HepG2 (cell line): ENCODE results near the gene PSMB1. TPM values are rescaled to one million over a fixed set of nuclear protein-coding genes. Genes with fewer than 3 reads are reported as not detected.
A peak's percentile ranks its signal among the peaks of the same experiment; 100 is the strongest.

Experiments
- ATAD3A ChIP-seq: sonication (generic); formaldehyde crosslinking; IDR thresholded peaks from 2 replicates; pipeline ENCODE4 v1.4.0; 2020; ENCODE audit warnings: missing genetic modification reagents
- ATF4 ChIP-seq, 2 experiments: fragments of 450-650 bp in 1 of 2; sonication (generic) in 1 of 2; formaldehyde crosslinking; IDR thresholded peaks; 2 replicates each; pipeline versions ENCODE4 v1.5.0 to v1.8.0; 2020 to 2022; ENCODE audit warnings: mild to moderate bottlenecking in 1 of 2, missing genetic modification reagents in 1 of 2
- FOXK1 ChIP-seq: sonication (generic); formaldehyde crosslinking; IDR thresholded peaks from 2 replicates; pipeline ENCODE4 v1.4.0; 2020; ENCODE audit warnings: low read depth, missing genetic modification reagents, borderline replicate concordance
- GPN1 ChIP-seq: sonication (generic); formaldehyde crosslinking; IDR thresholded peaks from 2 replicates; pipeline ENCODE4 v1.5.1; 2020; ENCODE audit warnings: missing genetic modification reagents, borderline replicate concordance
- GTF3A ChIP-seq: sonication (generic); formaldehyde crosslinking; conservative IDR thresholded peaks from 2 replicates; pipeline ENCODE4 v1.4.0; 2020; ENCODE audit warnings: mild to moderate bottlenecking, missing genetic modification reagents
- HDAC6 ChIP-seq: fragments of 200-600 bp; sonication (generic); IDR thresholded peaks from 2 replicates; pipeline ENCODE4 v1.7.0; 2017; ENCODE audit warnings: mild to moderate bottlenecking, antibody characterized with exemption, low read length, low read depth
- HOXD1 ChIP-seq: sonication (generic); formaldehyde crosslinking; IDR thresholded peaks from 2 replicates; pipeline ENCODE4 v1.5.0; 2020; ENCODE audit warnings: missing genetic modification reagents
- LCORL ChIP-seq, 2 experiments: fragments of 450-650 bp in 1 of 2; sonication (generic) in 1 of 2; formaldehyde crosslinking in 1 of 2; IDR thresholded peaks; 2 replicates each; pipeline versions ENCODE4 v1.5.0 to v1.6.1; 2017 to 2020; ENCODE audit warnings: antibody characterized with exemption in 1 of 2, missing genetic modification reagents in 1 of 2
- PHF21A ChIP-seq: sonication (generic); formaldehyde crosslinking; IDR thresholded peaks from 2 replicates; pipeline ENCODE4 v1.5.0; 2020; ENCODE audit warnings: mild to moderate bottlenecking, missing genetic modification reagents
- RBAK ChIP-seq: sonication (generic); formaldehyde crosslinking; IDR thresholded peaks from 2 replicates; pipeline ENCODE4 v1.5.1; 2020; ENCODE audit warnings: mild to moderate bottlenecking, missing genetic modification reagents
- RBFOX2 ChIP-seq: fragments of 200-400 bp; formaldehyde crosslinking; IDR thresholded peaks from 2 replicates; pipeline ENCODE4 v1.6.1; 2017; ENCODE audit warnings: low read depth, mild to moderate bottlenecking, low read length
- RCOR2 ChIP-seq: IDR thresholded peaks from 2 replicates; pipeline ENCODE4 v1.6.1; 2016; ENCODE audit warnings: missing biosample characterization, missing genetic modification reagents
- RXRB ChIP-seq: IDR thresholded peaks from 2 replicates; pipeline ENCODE4 v1.6.1; 2016; ENCODE audit warnings: borderline replicate concordance, missing genetic modification reagents, missing compliant biosample characterization
- TCF12 ChIP-seq, 2 experiments: fragments of 450-650 bp in 1 of 2; sonication (generic) in 1 of 2; formaldehyde crosslinking in 1 of 2; IDR thresholded peaks; 2 replicates each; pipeline versions ENCODE4 v1.6.1 to v1.8.0; 2017 to 2022; ENCODE audit warnings: antibody characterized with exemption in 1 of 2, mild to moderate bottlenecking in 1 of 2, missing genetic modification reagents in 1 of 2, moderate library complexity in 1 of 2
- YEATS4 ChIP-seq: sonication (generic); formaldehyde crosslinking; IDR thresholded peaks from 2 replicates; pipeline ENCODE4 v1.4.0; 2020; ENCODE audit warnings: missing genetic modification reagents, borderline replicate concordance
- ZNF207 ChIP-seq: fragments of 450-650 bp; IDR thresholded peaks from 2 replicates; pipeline ENCODE4 v1.6.1; 2016; ENCODE audit warnings: antibody characterized with exemption, borderline replicate concordance
- ZNF530 ChIP-seq: sonication (generic); formaldehyde crosslinking; IDR thresholded peaks from 2 replicates; pipeline ENCODE4 v1.5.0; 2020; ENCODE audit warnings: low read depth, mild to moderate bottlenecking, missing genetic modification reagents
- ZNF678 ChIP-seq: sonication (generic); formaldehyde crosslinking; IDR thresholded peaks from 2 replicates; pipeline ENCODE4 v1.4.0; 2020; ENCODE audit warnings: mild to moderate bottlenecking, missing genetic modification reagents
- ZNF7 ChIP-seq: IDR thresholded peaks from 2 replicates; pipeline ENCODE4 v1.6.1; 2016; ENCODE audit warnings: missing biosample characterization, missing genetic modification reagents
- ZNF761 ChIP-seq: sonication (generic); formaldehyde crosslinking; conservative IDR thresholded peaks from 2 replicates; pipeline ENCODE4 v1.4.0; 2020; ENCODE audit warnings: mild to moderate bottlenecking, missing genetic modification reagents
- polyA plus RNA-seq, 8 experiments: library from polyadenylated mRNA; depleted of rRNA in 3 of 8; stranded (reverse) in 7 of 8; unstranded in 1 of 8; fragments of >200 nt; fragmentation: Illumina TruSeq in 4 of 8; extraction: Trizol in 4 of 8; gene quantifications; 2 replicates each; pipeline versions ENCODE4 v1.2.1 to v1.2.3, GENCODE V29; 2011 to 2016; ENCODE audit warnings: low read depth in 4 of 8, missing spikeins in 1 of 8, mixed read lengths in 1 of 8; ENCODE audit not compliant: insufficient read depth in 1 of 8
- total RNA-seq, 5 experiments: library from RNA; depleted of rRNA; stranded (reverse); fragments of >200 nt; fragmentation: Illumina TruSeq; extraction: Trizol; gene quantifications; 2 replicates each; pipeline ENCODE4 v1.2.3, GENCODE V29; 2016; ENCODE audit warnings: low read depth in 1 of 5
- TF ChIP-seq, protein P1 (sequence below): sonication (generic); formaldehyde crosslinking; IDR thresholded peaks from 2 replicates; pipeline ENCODE4 v1.5.0; 2020; ENCODE audit warnings: mild to moderate bottlenecking, missing genetic modification reagents, borderline replicate concordance

The PSMB1 gene
- total and polyA plus RNA-seq, 2 of the 13 experiments (the other 11 are each of a cell fraction or from before 2014, with no cell fraction given), result 528 to 592 TPM

GRCh38 chr6:170584181-170584953, 31.3 kb upstream of the PSMB1 start, which contains the start of gene PDCD2 (continued):
- TF ChIP-seq, protein P1, sequence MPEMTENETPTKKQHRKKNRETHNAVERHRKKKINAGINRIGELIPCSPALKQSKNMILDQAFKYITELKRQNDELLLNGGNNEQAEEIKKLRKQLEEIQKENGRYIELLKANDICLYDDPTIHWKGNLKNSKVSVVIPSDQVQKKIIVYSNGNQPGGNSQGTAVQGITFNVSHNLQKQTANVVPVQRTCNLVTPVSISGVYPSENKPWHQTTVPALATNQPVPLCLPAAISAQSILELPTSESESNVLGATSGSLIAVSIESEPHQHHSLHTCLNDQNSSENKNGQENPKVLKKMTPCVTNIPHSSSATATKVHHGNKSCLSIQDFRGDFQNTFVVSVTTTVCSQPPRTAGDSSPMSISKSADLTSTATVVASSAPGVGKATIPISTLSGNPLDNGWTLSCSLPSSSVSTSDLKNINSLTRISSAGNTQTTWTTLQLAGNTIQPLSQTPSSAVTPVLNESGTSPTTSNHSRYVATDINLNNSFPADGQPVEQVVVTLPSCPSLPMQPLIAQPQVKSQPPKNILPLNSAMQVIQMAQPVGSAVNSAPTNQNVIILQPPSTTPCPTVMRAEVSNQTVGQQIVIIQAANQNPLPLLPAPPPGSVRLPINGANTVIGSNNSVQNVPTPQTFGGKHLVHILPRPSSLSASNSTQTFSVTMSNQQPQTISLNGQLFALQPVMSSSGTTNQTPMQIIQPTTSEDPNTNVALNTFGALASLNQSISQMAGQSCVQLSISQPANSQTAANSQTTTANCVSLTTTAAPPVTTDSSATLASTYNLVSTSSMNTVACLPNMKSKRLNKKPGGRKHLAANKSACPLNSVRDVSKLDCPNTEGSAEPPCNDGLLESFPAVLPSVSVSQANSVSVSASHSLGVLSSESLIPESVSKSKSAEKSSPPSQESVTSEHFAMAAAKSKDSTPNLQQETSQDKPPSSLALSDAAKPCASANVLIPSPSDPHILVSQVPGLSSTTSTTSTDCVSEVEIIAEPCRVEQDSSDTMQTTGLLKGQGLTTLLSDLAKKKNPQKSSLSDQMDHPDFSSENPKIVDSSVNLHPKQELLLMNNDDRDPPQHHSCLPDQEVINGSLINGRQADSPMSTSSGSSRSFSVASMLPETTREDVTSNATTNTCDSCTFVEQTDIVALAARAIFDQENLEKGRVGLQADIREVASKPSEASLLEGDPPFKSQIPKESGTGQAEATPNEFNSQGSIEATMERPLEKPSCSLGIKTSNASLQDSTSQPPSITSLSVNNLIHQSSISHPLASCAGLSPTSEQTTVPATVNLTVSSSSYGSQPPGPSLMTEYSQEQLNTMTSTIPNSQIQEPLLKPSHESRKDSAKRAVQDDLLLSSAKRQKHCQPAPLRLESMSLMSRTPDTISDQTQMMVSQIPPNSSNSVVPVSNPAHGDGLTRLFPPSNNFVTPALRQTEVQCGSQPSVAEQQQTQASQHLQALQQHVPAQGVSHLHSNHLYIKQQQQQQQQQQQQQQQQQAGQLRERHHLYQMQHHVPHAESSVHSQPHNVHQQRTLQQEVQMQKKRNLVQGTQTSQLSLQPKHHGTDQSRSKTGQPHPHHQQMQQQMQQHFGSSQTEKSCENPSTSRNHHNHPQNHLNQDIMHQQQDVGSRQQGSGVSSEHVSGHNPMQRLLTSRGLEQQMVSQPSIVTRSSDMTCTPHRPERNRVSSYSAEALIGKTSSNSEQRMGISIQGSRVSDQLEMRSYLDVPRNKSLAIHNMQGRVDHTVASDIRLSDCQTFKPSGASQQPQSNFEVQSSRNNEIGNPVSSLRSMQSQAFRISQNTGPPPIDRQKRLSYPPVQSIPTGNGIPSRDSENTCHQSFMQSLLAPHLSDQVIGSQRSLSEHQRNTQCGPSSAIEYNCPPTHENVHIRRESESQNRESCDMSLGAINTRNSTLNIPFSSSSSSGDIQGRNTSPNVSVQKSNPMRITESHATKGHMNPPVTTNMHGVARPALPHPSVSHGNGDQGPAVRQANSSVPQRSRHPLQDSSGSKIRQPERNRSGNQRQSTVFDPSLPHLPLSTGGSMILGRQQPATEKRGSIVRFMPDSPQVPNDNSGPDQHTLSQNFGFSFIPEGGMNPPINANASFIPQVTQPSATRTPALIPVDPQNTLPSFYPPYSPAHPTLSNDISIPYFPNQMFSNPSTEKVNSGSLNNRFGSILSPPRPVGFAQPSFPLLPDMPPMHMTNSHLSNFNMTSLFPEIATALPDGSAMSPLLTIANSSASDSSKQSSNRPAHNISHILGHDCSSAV (CRISPR knock-in tag), result no peak
- TF ChIP-seq RXRB (CRISPR knock-in tag) (peak; percentile 48; the same call in 1 of the 2 replicates), HDAC6 (no peak), YEATS4 (CRISPR knock-in tag) (peak; percentile 96), ZNF678 (no peak), GPN1 (CRISPR knock-in tag) (no peak), TCF12 (IDR thresholded peaks at IDR 0.05) (no peak), TCF12 (CRISPR knock-in tag; IDR thresholded peaks at IDR 0.05) (no peak), ZNF7 (CRISPR knock-in tag) (no peak), LCORL (IDR thresholded peaks at IDR 0.05) (no peak), LCORL (CRISPR knock-in tag; IDR thresholded peaks at IDR 0.05) (no peak), FOXK1 (CRISPR knock-in tag) (peak; percentile 57; the same call in 1 of the 2 replicates), GTF3A (CRISPR knock-in tag) (no peak), RBFOX2 (peak; percentile 98), HOXD1 (CRISPR knock-in tag) (peak; percentile 88), ZNF530 (CRISPR knock-in tag) (no peak), RBAK (CRISPR knock-in tag) (no peak), ATF4 (CRISPR knock-in tag; IDR thresholded peaks at IDR 0.05) (no peak), RCOR2 (CRISPR knock-in tag) (no peak), ZNF761 (peak; percentile 54), ATAD3A (CRISPR knock-in tag) (no peak), PHF21A (CRISPR knock-in tag) (peak; percentile 74), ZNF207 (no peak)
